Measurements from ENCODE around the gene HSD17B12.

The HSD17B12 gene

DNA sequence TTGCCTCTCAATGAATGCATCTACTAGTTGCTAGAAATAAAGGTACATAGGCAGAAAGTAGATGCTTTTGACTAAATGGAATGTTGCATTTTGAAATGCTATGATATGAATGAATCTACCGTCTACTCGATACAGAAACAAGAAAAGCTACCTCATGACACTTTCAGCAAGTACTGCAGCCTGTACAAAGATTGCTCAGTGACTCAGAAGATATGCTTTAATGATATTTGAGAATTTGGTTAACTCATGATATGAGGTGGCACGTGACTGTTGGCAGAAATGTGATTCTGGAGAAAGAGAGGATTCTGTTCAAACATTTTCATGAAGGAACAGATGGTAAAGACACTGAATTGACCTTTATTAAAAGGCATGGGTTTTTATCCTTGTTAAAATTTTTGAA is 76.0 kb downstream of the HSD17B12 start:
- Histone ChIP-seq H3K36me3 (ENCODE audit: control insufficient read depth in 1 of 2, insufficient read depth in 2 of 2, low read length in 2 of 2) (peaks cover 0 to 3% of the 10 kb centered on the region in 2 experiments), H2BK120ac (ENCODE audit: insufficient read depth, low read length, poor library complexity) (no peak overlapping the region), H4K91ac (ENCODE audit: low read depth, low read length) (no peak overlapping the region), H3K79me2 (ENCODE audit: control insufficient read depth, insufficient read depth, low read length, poor library complexity) (no peaks in the 10 kb centered on the region), H3K14ac (ENCODE audit: low read length) (no peak overlapping the region), H3K4me1 (ENCODE audit: control insufficient read depth in 1 of 2, insufficient read depth in 2 of 2, low read length in 2 of 2) (no peaks in the 10 kb centered on the region), H3K18ac (ENCODE audit: low read length) (no peak overlapping the region), H3K4ac (ENCODE audit: low read depth, low read length) (no peak overlapping the region), H2BK5ac (ENCODE audit: low read depth, low read length, poor library complexity) (no peak overlapping the region), H3K27ac (ENCODE audit: low read depth, low read length) (no peak overlapping the region), H2AFZ (ENCODE audit: insufficient read depth, low read length, poor library complexity) (no peak overlapping the region), H3K79me1 (ENCODE audit: low read length) (no peaks in the 10 kb centered on the region), H3K9me3 (ENCODE audit: insufficient read depth, low read depth, low read length) (no peaks in the 10 kb centered on the region), H4K8ac (ENCODE audit: low read depth, low read length) (no peak overlapping the region), H3K27me3 (ENCODE audit: insufficient read depth, low read length) (no peaks in the 10 kb centered on the region), H2BK12ac (ENCODE audit: low read length) (no peak overlapping the region), H2AK5ac (ENCODE audit: low read length) (no peak overlapping the region), H3K4me2 (ENCODE audit: low read length) (no peak overlapping the region), H4K12ac (ENCODE audit: low read depth, low read length) (no peak overlapping the region), H3K23ac (ENCODE audit: low read length) (no peak overlapping the region), H3K4me3 (ENCODE audit: low read depth, low read length) (no peak overlapping the region), H3K9ac (ENCODE audit: low read length) (no peak overlapping the region)
- peak in 1 of 2 donors; percentile 51 for DNase-seq
- WGBS (ENCODE audit: extremely low coverage, insufficient coverage, insufficient read length), result no CpG with 5 or more reads among the region's 3 CpGs

DNA sequence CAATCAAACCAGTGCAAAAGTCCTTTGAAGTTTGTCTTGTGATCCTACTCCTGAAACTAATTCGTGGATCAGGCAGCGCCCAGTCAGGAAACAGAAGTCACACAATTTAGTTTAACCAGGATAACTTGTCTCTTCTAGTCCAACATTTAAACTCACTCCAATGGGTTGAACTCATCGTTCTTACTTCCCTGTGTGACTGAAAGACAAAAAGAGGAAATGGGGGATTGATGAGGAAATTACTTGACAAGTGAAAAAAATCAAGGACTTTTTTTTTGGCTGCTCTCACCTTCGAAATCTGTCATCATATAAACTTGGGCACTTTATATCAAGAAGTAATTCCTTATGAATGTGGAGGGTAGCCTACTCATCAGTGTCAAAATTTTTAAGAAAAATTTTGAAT is 78.4 kb downstream of the HSD17B12 start:
- peaks cover 0 to 3% of the 10 kb centered on the region in 2 experiments for H3K36me3 ChIP-seq (ENCODE audit: control insufficient read depth in 1 of 2, insufficient read depth in 2 of 2, low read length in 2 of 2)
- no peak overlapping the region for H4K12ac ChIP-seq (ENCODE audit: low read depth, low read length)
- H3K4me3 ChIP-seq (ENCODE audit: low read depth, low read length), result no peak overlapping the region
- H2BK5ac ChIP-seq (ENCODE audit: low read depth, low read length, poor library complexity), result no peak overlapping the region
- H3K27ac ChIP-seq (ENCODE audit: low read depth, low read length), result no peak overlapping the region
- no peaks in the 10 kb centered on the region for H3K79me2 ChIP-seq (ENCODE audit: control insufficient read depth, insufficient read depth, low read length, poor library complexity)
- no peak overlapping the region for H2BK12ac ChIP-seq (ENCODE audit: low read length)
- no peak overlapping the region for H4K91ac ChIP-seq (ENCODE audit: low read depth, low read length)
- H3K4me2 ChIP-seq (ENCODE audit: low read length), result no peak overlapping the region
- no peak overlapping the region for H2AK5ac ChIP-seq (ENCODE audit: low read length)
- no peak overlapping the region for H3K23ac ChIP-seq (ENCODE audit: low read length)
- no peaks in the 10 kb centered on the region for H3K79me1 ChIP-seq (ENCODE audit: low read length)
- H3K27me3 ChIP-seq (ENCODE audit: insufficient read depth, low read length), result no peaks in the 10 kb centered on the region
- no peak for DNase-seq
- H3K4ac ChIP-seq (ENCODE audit: low read depth, low read length), result no peak overlapping the region
- H3K9me3 ChIP-seq (ENCODE audit: insufficient read depth, low read depth, low read length), result no peaks in the 10 kb centered on the region
- no peak overlapping the region for H2BK120ac ChIP-seq (ENCODE audit: insufficient read depth, low read length, poor library complexity)
- no peak overlapping the region for H2AFZ ChIP-seq (ENCODE audit: insufficient read depth, low read length, poor library complexity)
- no peak overlapping the region for H4K8ac ChIP-seq (ENCODE audit: low read depth, low read length)
- no peak overlapping the region for H3K9ac ChIP-seq (ENCODE audit: low read length)
- WGBS (ENCODE audit: extremely low coverage, insufficient coverage, insufficient read length), result no CpG with 5 or more reads among the region's 4 CpGs
- H3K4me1 ChIP-seq (ENCODE audit: control insufficient read depth in 1 of 2, insufficient read depth in 2 of 2, low read length in 2 of 2), result no peaks in the 10 kb centered on the region
- H3K18ac ChIP-seq (ENCODE audit: low read length), result no peak overlapping the region
- H3K14ac ChIP-seq (ENCODE audit: low read length), result no peak overlapping the region

DNA sequence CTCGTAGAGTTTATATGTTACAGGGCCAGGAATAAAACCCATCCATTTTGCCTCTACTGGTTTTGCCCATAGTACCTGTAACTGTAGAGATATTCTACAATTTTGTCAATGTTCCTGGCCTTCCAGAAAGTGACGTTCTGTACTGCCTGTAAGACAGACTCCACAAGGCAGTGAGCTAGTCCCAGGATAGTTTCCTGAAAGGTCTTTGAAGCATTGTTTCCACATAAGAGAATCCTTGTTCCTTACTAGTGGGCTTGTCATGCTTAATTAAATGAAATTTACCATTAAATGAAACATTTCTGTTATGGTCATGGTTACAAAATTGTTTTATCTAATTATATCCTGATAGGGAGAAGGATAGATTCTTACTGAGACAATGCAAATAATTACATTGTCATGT is 80.4 kb downstream of the HSD17B12 start:
- Histone ChIP-seq H2BK12ac (ENCODE audit: low read length) (no peak overlapping the region), H3K9me3 (ENCODE audit: insufficient read depth, low read depth, low read length) (no peaks in the 10 kb centered on the region), H3K23ac (ENCODE audit: low read length) (no peak overlapping the region), H3K9ac (ENCODE audit: low read length) (no peak overlapping the region), H3K4ac (ENCODE audit: low read depth, low read length) (no peak overlapping the region), H4K8ac (ENCODE audit: low read depth, low read length) (no peak overlapping the region), H3K36me3 (ENCODE audit: control insufficient read depth in 1 of 2, insufficient read depth in 2 of 2, low read length in 2 of 2) (no peaks in the 10 kb centered on the region), H3K27me3 (ENCODE audit: insufficient read depth, low read length) (no peaks in the 10 kb centered on the region), H4K91ac (ENCODE audit: low read depth, low read length) (no peak overlapping the region), H2AK5ac (ENCODE audit: low read length) (no peak overlapping the region), H3K4me1 (ENCODE audit: control insufficient read depth in 1 of 2, insufficient read depth in 2 of 2, low read length in 2 of 2) (no peaks in the 10 kb centered on the region), H3K4me3 (ENCODE audit: low read depth, low read length) (no peak overlapping the region), H3K18ac (ENCODE audit: low read length) (no peak overlapping the region), H2BK120ac (ENCODE audit: insufficient read depth, low read length, poor library complexity) (no peak overlapping the region), H3K79me2 (ENCODE audit: control insufficient read depth, insufficient read depth, low read length, poor library complexity) (no peaks in the 10 kb centered on the region), H3K4me2 (ENCODE audit: low read length) (no peak overlapping the region), H2BK5ac (ENCODE audit: low read depth, low read length, poor library complexity) (no peak overlapping the region), H4K12ac (ENCODE audit: low read depth, low read length) (no peak overlapping the region), H2AFZ (ENCODE audit: insufficient read depth, low read length, poor library complexity) (no peak overlapping the region), H3K14ac (ENCODE audit: low read length) (no peak overlapping the region), H3K79me1 (ENCODE audit: low read length) (no peaks in the 10 kb centered on the region), H3K27ac (ENCODE audit: low read depth, low read length) (no peak overlapping the region)
- no peak for DNase-seq
- no CpG with 5 or more reads among the region's 2 CpGs for WGBS (ENCODE audit: extremely low coverage, insufficient coverage, insufficient read length)

DNA sequence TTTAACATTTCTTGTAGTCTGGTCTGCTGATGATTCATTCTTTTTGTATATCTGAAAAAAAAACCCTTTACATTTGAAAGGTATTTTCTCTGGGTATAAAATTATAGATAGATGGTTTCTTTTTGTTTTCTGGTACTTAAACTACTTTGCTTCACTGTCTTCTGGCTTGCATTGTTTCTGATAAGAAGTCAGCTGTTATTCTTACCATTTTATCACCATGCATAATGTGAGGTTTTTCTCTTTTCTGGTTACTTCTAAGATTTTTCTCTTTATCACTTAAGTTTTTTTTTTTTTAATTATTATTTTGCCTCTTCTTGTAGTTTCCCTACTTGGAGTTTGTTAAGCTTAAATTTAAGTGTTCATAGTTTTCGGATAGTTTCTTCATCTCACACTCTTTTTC is 84.7 kb downstream of the HSD17B12 start:
- Histone ChIP-seq H3K9ac (ENCODE audit: low read length) (no peak overlapping the region), H3K79me1 (ENCODE audit: low read length) (no peaks in the 10 kb centered on the region), H2BK120ac (ENCODE audit: insufficient read depth, low read length, poor library complexity) (no peak overlapping the region), H3K4me1 (ENCODE audit: control insufficient read depth in 1 of 2, insufficient read depth in 2 of 2, low read length in 2 of 2) (no peaks in the 10 kb centered on the region), H3K4me3 (ENCODE audit: low read depth, low read length) (no peak overlapping the region), H2AK5ac (ENCODE audit: low read length) (no peak overlapping the region), H3K9me3 (ENCODE audit: insufficient read depth, low read depth, low read length) (no peaks in the 10 kb centered on the region), H3K23ac (ENCODE audit: low read length) (no peak overlapping the region), H3K14ac (ENCODE audit: low read length) (no peak overlapping the region), H2BK12ac (ENCODE audit: low read length) (no peak overlapping the region), H3K79me2 (ENCODE audit: control insufficient read depth, insufficient read depth, low read length, poor library complexity) (no peaks in the 10 kb centered on the region), H3K36me3 (ENCODE audit: control insufficient read depth in 1 of 2, insufficient read depth in 2 of 2, low read length in 2 of 2) (peaks cover 1 to 6% of the 10 kb centered on the region in 2 experiments), H4K8ac (ENCODE audit: low read depth, low read length) (no peak overlapping the region), H4K12ac (ENCODE audit: low read depth, low read length) (no peak overlapping the region), H4K91ac (ENCODE audit: low read depth, low read length) (no peak overlapping the region), H3K4ac (ENCODE audit: low read depth, low read length) (no peak overlapping the region), H3K27ac (ENCODE audit: low read depth, low read length) (no peak overlapping the region), H2AFZ (ENCODE audit: insufficient read depth, low read length, poor library complexity) (no peak overlapping the region), H3K18ac (ENCODE audit: low read length) (no peak overlapping the region), H3K27me3 (ENCODE audit: insufficient read depth, low read length) (no peaks in the 10 kb centered on the region), H3K4me2 (ENCODE audit: low read length) (no peak overlapping the region), H2BK5ac (ENCODE audit: low read depth, low read length, poor library complexity) (no peak overlapping the region)
- DNase-seq, result no peak
- no CpG with 5 or more reads among the region's 1 CpG for WGBS (ENCODE audit: extremely low coverage, insufficient coverage, insufficient read length)

Data from trophoblast cell (in vitro differentiated cells and primary cell).